Sciatic nerve (tissue), 2 donors: Measurements from ENCODE around the gene CYP1B1. TPM values are rescaled to one million over a fixed set of nuclear protein-coding genes. Genes with fewer than 3 reads are reported as not detected.
"Not testable (repeated sequence)": the region's sequence is repeated elsewhere in the genome, so short reads cannot be mapped to it uniquely, and the experiment has no call there.

Experiments
- ATAC-seq: fragments of 200-7000 bp; cut with Tn5 transposase; one replicate; pipeline ENCODE4 v1.9.1; 2020; ENCODE audit warnings: mild to moderate bottlenecking, moderate library complexity
- DNase-seq: peaks from one replicate; pipeline ENCODE4 v3.0.0-alpha.2; 2020; ENCODE audit warnings: low spot score
- intact Hi-C: fragments of 100-400 bp; cut with DNase I; formaldehyde crosslinking; loops from one replicate; pipeline ENCODE4 v1.14.2; 2022
- total RNA-seq: library from RNA; stranded (reverse); fragmentation: NEBNext Ultra II Directional; extraction: Animal tissue kit (Norgen Biotek cat#: 25700); gene quantifications from one replicate; pipeline ENCODE4 v1.2.1, GENCODE V29; 2021
- donor health status: DM: no; HTN: no; CAD: no.
- donor health status: DM: no; HTN: no; CAD: no.

The CYP1B1 gene
- total RNA-seq, 1 donor from 2014 or later, result 237 TPM

DNA sequence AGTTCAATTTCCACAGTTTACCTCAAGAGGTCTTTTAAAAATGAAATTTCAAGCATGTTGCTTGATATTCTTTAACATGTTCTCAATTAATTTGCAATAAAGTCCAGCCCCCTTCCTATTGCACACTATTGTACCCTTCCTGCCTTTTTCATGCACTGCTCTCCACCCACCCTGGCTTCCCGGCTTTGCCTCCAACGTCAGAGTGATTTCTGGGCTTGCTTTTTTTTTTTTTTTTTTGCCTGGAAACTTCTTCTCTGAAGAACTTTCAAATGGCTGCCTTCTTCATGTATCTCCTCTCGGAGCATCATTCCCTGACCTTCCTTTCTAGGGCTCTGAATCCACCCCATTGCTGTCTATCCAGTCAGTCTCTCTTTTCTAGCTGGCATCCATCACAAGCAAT lies 24.4 kb upstream of the CYP1B1 start:
- intact Hi-C loops, result no loop called here
- no peak for DNase-seq
- no peak for ATAC-seq

DNA sequence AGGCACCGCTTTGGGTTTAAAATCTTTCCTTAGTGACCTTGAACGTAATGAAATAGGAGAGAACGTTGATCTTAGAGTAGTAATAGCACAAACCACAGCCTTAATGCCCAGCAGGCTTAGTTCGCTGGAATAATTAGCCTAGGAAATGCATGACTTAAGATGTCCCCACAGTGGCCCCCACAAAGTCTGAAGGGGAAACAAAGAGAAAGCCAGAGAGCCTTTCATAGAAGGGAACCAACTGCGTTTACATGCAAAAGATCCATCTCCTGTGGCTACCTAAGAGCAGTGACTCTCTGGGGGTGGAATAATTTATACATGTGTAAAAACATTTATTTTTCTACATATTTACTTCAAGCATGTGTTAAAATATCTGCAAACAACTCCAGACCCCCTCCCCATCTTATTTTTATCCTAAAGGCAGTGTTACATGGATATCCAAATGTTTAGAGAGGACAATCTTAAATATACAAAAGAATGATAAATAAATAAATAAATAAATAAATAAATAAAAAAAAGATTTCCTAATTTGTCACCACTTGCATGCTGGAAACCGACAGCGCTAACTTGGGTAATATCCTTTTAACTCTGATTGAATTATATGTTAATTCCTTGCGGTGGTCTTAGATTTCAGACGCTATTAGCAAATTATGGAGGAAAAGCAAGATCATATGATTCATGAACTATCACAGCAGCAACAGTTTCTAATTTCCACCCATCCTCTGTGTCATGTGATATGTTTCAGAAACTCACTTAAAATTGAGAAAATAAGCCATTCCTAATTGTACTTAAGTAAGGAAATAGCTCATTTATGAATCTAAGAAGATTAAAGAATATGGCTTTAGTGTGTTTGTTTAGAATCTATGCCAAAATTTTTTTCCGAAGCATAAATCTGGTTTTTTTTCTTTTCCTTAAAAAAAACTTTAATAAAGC lies 23.4 kb upstream of the CYP1B1 start:
- intact Hi-C loops, result no loop called here
- DNase-seq (no peak), ATAC-seq (no peak)

DNA sequence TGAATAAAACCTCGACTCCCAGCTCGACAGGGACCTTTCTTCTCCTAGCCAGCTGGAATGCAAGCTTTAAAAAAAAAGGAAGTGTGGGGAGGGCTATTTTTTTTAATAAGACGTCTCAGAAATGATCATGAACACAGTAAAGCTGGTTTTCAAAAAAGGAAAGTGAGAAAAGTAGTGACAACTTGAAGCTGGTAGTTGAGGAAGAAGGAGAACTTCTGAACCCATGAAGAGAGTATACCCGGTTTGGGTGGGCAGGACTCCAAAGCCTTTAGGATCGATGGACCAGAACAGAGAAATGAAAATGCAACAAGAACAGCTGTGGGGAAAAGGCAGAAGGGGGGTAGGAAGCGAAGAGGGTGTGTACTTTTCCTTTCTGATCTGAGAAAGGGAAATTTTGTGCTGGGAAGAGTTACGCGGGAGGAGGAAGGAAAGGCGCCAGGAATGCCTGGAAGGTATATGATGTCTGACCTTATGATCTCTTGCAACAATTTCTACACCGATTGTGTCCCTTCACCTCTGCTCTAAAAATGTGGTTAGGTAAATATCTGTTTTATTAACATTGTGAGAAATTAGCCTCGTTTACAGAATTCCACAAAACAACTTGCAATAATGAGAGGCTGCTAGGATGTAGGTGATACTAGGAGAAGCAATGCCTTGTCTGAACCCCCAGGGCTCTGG lies 22.6 kb upstream of the CYP1B1 start:
- ATAC-seq, result peak; percentile 35
- intact Hi-C loops, result no loop called here

DNA sequence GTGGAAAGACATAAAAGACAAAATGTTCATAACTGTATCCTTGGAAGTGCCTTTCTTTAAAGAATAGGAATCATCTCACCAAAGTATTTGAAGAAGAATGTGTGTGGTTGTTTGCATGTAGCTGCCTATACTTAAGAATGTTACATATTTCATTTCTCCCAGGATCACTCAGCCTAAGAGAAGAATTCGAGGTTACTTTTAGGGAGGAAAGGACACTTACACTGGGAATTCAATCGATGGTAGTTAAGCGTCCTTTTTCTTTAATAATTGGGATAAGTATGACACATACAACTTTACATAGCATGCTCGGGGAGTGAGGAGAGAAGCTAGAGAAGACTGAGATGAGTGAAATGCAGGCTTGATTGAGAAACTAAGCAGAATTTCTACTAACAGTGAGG lies 22.0 kb upstream of the CYP1B1 start:
- DNase-seq (no peak), ATAC-seq (no peak)
- intact Hi-C loops, result no loop called here

More for the DNA sequence above, 22.6 kb upstream of the CYP1B1 start:
- no peak for DNase-seq

DNA sequence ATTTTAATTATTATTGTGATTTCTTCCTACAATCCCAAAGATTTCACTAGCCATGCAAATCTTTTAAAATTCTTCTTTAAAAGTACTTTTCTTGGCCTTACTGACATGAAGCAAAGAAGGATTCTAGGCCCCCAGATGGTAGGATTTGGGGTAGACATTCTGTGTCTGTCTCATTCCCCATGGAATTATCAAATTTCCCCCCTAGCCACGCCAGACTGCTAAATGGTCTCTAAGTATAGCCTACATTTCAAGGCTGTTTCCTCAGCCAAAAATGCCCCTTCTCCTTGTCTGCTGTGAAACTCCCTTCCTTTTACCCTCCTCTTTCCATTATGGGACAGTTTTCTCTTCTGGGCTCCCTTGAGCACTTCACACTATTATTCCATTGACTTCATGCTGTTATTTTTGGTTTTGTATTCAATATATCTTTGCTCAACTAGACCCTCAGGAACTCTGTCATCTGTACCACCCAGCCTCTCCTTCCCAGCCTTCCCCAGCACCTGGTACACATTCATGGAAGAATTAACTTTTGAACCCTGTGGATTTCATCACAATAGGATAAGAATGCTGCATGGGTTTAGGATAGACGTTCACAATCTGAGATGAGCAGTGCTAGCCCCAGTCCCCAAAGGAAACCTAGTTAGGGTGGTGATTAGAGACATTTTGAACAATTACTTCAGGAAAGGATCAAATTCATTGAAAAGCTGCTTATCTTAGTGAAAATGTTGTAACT lies 21.5 kb upstream of the CYP1B1 start:
- no peak for ATAC-seq
- no peak for DNase-seq
- intact Hi-C loops, result no loop called here

DNA sequence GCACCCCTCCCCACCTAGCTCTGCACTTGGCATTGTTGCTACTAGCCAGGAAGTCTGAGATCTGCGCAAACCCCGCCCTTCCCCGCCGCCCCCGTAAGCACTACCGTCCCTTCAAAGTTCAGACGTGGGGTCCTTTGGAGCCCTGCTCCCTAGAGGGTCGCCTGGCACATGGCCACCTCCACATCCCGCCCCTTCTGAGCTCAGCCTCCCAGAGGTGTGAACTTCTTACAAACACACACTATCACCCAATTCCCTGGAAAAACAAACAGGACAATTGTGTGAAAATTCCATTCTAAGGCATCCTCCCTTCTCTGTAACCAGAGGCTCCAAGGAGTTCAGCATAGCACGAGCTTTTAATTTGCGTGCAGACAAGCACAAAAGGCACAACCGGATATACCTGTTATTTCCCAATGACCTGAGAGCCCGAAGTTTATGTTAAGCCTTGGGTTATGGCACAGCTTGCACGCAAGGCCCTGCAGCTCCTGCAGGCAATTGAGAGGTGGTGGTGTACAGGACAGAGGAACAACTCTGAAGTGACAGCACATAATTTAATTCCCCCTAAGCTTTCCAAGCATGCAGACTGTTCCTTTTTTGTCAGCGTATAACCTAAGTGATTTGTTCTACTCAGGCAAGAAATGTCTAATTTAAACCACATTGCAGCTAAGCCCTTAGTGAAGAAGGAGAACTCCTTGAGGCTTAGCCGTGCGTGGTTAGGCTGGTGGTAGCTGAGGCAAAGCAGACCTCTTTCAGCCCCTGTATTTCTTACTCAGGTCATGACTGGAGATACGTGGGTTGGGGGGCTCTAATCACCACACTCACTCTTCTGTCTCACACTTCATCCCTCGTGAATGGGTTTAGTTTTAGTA lies 20.3 kb upstream of the CYP1B1 start:
- intact Hi-C loops, result no loop called here
- no peak for DNase-seq
- ATAC-seq, result peak; percentile 30

DNA sequence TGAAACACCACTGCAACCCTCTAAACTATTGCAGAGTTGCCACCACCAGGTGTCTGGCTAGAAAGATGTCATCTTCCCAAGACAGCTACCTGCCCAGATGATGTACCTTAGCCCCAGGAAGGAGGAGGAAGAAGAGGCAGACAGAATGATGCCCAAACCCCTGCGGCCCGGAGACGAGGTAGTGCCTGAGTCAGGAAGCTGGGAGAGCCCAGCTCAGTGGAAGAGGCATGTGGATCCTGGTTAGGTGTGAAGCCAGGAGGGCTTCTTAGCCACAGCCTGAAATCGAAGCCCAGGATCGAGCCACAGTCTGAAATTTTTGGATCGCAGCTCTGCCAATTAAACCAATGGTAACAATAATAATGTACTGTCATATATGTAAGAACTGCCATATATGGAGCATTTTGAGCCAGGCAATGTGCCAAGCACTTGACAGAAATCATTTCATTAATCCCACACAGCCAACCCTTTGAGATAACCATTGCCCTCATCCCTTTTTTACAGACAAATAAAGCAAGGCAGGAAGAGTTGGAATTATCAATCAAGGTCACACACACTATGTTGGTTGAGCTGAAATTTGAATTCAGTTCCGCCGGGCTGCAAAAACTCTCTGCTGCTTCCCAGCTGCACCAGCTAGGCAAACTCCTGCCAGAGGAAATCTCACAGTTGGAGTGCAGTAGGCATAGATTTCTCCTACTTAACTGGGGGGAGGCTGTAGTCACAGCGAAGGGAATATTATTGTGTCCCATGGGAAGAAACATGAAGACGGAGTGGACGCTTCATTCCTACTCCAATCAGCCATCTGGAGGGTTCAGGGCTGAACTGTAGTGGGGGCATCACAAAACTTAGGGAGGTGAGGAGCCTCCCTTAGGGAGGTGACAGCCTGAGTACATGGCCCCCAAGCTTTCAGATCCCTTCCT lies 19.4 kb upstream of the CYP1B1 start:
- intact Hi-C loops, result no loop called here
- ATAC-seq (no peak), DNase-seq (no peak)

DNA sequence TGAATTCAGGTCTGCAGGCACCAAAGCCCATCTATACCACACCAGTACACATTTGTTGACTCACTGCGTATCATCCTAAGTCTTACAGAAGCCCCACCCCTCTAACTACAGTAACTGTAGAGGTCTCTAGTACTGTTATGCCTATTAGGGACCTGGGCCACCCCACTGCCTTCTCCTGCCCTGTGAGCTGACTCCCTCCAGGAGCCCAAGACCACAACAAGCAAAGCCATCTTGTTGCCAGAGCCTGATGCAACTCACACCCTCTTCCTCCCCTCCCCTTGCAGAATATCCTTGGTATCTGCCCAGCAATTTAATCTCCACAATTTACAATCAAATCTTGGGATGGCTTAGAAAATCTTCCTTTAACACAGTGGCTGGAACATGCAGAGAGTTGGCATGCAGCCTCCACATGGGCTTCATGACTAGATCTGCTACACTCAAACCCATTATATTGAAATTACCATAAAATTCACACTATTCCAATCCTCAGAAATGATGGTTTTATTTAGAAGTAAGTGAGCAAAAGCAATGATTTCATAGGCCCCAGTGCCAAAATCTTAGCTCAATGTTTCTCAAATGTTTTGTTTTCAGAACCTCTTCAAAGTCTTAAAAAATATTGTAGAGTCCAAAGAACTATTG lies 17.7 kb upstream of the CYP1B1 start:
- intact Hi-C loops, result no loop called here
- peak; percentile 31 for ATAC-seq
- no peak for DNase-seq

DNA sequence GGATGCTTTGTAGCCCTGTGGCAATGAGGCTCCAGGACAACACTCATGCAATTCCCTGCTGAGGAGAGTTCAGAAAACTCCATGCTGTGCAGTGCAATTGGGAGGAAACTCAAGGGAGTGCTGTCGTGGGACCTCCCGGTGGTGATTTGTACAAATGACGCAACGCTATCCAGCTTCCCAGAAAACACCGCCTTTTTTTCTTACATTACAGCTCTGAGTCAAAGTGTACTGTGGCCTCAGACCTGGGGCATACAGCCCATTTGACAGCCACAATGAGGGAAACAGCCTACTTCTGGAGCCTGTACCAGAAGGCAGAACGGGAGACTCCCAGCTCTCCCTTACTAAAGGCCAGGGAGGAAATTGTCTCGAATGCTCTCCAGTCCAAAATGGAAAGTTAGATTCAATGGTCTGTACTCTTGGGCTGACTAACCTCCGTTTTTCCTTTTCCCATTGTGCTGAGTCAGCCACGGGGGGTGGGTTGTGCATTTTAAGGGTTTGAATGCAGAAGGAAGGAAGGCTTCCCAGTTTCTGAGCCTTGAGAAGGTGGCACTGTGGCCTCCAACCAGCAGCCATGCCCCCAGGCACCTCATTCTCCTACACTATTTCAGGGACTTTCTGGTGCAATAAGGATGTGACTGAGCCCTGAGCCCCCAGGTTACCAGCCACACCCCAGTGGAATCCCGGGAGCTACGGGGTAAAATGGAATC lies 16.4 kb upstream of the CYP1B1 start:
- intact Hi-C loops, result no loop called here
- peak; percentile 87 for ATAC-seq
- DNase-seq, result peak; percentile 78

DNA sequence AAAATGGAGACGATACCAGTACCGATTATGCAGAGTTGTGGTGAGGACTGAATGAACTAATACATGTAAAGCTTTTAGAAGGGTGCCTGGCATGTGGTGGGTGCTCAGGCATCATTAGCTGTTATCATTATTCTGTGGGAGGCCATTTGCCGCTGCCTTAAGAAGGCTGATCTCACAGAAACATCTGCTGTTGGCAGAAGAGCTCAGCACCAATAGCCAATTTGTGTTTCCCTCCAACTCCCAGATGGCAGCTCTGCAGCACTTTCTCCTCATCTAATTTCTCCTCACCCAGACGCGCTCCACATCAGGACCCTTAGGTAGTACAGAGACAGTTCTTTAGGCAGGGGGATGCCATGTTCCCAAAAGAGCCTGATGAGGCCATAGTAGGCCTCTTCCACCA lies 15.8 kb upstream of the CYP1B1 start:
- intact Hi-C loops, result no loop called here
- DNase-seq (no peak), ATAC-seq (peak; percentile 1)

DNA sequence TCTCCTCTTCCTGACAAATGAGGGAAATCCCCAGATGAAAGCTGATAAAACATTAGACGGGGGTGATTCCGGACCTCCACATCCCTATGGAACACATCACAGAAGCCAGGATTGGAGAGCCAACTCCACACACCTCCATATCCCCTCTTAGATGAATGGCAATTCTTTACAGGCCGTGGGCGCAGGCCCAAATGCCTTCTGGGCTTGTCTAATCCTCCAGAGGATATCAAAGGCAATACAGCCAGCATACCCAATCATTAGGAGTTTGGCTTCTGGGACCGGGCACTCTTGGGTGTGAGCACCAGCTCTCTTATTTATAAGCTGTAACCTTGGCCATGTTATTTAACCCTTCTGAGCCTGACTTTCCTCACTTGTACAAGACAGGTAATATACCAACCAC lies 15.0 kb upstream of the CYP1B1 start:
- ATAC-seq (no peak), DNase-seq (no peak)
- intact Hi-C loops, result no loop called here

DNA sequence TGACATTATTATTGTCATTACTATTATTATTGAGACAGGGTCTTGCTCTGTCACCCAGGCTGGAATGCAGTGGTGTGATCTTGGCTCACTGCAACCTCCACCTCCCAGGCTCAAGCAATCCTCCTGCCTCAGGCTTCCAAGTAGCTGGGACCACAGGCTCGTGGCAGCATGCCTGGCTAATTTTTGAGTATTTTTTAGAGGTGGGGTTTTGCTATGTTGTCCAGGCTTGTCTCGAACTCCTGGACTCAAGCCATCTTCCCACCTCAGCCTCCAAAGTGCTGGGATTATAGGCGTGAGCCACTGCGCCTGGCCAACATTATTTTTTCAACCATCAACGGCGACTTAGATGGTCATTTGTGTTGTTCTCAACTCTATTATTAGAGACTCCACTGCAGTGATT lies 14.3 kb upstream of the CYP1B1 start:
- intact Hi-C loops, ATAC-seq, DNase-seq: not testable (repeated sequence)

DNA sequence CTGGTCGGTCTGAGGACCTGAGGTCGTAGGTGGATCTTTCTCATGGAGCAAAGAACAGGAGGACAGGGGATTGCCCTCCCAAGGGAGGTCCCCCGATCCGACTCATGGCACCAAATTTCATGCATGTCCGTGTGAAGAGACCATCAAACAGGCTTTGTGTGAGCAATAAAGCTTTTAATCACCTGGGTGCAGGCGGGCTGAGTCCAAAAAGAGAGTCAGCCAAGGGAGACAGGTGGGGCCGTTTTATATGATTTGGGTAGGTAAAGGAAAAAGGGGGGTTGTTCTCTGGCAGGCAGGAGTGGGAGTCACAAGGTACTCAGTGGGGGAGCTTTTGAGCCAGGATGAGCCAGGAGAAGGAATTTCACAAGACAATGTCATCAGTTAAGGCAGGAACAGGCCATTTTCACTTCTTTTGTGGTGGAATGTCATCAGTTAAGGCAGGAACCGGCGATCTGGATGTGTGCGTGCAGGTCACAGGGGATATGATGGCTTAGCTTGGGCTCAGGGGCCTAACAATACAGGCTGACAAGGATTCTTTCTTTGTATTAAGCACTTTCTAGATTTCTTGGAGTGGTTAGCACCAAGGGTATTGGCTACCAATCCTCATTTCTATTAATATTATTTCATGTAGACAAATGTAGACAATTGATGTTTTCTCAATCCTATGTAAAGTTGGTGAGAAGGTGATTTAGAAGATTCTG lies 10.2 kb upstream of the CYP1B1 start:
- intact Hi-C loops, ATAC-seq: not testable (repeated sequence)

DNA sequence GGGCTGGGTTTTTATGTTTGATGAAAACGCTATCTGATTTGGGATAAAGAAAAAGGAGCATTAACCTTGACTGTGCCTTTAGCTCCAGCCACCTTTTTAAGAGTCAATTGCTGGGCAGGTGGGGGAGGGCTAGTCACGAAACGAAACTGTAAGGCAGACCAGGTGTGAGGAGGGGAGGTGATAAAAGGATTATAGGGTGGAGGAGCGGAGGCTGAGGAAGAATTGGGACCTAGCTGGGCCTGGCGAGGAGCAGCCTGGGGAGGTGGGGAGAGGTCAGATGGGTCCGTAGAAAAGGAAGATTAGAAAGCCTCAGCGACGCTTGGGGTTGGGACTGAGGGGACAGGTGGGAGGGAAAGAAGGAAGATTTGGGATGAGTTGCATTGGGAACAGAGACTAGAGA lies 8.6 kb upstream of the CYP1B1 start:
- DNase-seq, ATAC-seq, intact Hi-C loops: not testable (repeated sequence)

More for the DNA sequence above, 10.2 kb upstream of the CYP1B1 start:
- not testable (repeated sequence) for DNase-seq

DNA sequence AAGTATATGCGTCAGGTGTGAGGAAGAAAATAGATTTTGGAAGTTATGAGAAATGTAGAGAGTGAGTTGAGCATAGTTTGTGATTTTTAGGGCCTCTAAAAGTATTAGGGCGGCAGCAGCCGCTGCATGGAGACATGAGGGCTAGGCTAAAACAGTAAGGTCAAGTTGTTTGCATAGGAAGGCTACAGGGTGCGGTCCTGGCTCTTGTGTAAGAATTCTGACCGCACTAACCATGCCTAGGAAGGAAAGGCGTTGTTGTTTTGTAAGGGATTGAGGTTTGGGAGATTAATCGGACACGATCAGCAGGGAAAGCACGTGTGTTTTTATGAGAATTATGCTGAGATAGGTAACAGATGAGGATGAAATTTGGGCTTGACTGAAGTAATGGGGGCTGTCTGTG lies 6.8 kb upstream of the CYP1B1 start:
- ATAC-seq, intact Hi-C loops: not testable (repeated sequence)

DNA sequence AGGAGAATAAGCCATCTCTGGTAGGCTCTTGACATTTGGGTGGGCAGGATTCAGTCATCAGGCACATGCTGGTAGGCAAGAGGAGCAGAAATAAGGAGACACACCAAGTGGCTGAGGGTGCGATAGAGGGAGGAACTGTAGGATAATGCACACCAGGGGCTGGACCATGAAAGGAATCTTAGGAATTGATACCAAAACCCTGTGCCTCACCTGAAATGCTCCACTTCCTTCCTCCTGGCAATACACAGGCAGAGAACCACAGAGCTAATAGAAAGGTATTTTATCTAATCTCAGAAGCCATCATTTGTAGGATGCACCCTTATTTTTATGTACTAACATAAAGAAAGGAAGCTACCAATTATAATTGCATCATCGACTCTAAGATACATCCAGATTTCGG lies 4.4 kb upstream of the CYP1B1 start:
- no peak for DNase-seq
- intact Hi-C loops, result no loop called here
- no peak for ATAC-seq

More for the DNA sequence above, 6.8 kb upstream of the CYP1B1 start:
- not testable (repeated sequence) for DNase-seq
